GM21619 (cell line): ENCODE measurements around the gene RAB40C.

Experiments
- ATAC-seq: cut with Tn5 transposase; IDR thresholded peaks from one replicate; pipeline ENCODE4 v1.9.1; 2021; ENCODE audit not compliant: unreplicated experiment

RAB40C gene

DNA sequence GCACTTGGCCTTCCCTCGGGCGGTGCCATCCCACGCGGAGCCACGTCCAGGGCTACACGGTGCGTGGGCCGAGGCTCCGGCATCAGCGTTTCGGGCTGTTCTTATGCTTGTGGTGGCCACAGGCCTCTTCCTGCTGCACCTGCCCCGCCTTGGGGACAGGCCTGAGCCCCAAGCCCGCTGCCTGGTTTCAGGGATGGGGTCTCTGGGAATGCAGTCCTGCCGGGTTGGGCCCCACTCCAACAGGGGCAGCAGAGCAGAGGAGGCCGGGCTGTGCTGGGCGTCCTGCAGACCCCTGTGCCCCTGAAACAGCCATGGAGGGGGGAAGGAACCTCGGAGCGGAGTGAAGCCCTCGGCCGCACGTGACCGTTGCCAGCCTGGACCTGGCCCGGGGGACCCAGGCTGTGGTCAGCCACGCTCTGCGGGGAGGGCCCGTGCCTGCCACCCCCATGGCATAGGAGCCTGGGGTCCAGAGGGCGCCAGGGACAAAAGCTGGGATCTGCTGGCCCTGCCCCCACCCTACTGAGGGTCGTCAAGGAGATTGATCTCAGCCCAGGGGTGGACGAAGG lies 40.5 kb downstream of the RAB40C start:
- ATAC-seq: no peak

DNA sequence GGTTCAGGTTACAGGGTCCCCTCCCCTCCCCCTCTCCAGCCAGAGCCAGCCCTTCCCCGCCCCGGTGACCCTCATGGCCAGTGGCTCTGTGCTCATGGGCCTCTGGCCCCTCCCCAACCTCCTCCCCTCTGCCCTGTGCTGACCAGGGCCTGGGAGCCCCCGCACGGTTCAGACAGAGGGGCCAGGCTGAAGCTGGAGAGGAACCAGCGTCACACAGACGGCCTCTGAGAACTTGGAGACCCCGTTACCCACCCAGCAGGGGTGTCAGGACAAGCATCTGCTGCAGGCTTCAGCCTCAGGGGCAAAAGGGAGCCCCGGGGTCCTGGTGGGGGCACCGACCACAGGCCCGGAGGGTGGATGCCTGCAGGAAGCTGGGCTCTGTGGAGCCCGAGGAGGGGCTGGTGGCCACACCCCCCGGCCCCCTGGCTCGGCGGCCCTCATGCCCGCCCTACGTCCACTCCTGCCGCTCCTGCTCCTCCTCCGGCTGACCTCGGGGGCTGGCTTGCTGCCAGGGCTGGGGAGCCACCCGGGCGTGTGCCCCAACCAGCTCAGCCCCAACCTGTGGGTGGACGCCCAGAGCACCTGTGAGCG lies 41.0 kb downstream of the RAB40C start, which contains the start of gene WFIKKN1:
Gene WFIKKN1, plus strand, starts transcription at position 171 of the 591 bp plus-strand sequence. Its CDS starts 269 bp downstream, at position 440.
- ATAC-seq: no peak

DNA sequence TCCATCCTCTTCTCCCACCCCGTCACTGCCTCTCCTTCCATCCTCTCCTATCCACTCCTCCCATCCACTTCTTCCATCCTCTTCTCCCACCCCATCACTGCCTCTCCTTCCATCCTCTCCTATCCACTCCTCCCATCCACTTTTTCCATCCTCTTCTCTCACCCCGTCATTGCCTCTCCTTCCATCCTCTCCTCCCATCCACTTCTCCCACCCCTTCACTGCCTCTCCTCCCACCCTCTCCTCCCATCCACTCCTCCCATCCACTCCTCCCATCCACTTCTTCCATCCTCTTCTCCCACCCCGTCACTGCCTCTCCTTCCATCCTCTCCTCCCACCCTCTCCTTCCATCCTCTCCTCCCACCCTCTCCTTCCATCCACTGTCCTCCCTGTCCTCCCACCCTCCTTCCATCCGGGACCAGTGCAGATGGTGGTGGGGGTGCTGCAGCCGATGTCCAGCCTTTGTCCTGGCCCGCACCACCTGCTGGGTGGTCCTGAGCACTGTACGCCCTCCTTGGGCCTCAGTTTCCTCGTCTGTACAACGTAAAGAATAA lies 42.0 kb downstream of the RAB40C start:
- ATAC-seq: no peak

DNA sequence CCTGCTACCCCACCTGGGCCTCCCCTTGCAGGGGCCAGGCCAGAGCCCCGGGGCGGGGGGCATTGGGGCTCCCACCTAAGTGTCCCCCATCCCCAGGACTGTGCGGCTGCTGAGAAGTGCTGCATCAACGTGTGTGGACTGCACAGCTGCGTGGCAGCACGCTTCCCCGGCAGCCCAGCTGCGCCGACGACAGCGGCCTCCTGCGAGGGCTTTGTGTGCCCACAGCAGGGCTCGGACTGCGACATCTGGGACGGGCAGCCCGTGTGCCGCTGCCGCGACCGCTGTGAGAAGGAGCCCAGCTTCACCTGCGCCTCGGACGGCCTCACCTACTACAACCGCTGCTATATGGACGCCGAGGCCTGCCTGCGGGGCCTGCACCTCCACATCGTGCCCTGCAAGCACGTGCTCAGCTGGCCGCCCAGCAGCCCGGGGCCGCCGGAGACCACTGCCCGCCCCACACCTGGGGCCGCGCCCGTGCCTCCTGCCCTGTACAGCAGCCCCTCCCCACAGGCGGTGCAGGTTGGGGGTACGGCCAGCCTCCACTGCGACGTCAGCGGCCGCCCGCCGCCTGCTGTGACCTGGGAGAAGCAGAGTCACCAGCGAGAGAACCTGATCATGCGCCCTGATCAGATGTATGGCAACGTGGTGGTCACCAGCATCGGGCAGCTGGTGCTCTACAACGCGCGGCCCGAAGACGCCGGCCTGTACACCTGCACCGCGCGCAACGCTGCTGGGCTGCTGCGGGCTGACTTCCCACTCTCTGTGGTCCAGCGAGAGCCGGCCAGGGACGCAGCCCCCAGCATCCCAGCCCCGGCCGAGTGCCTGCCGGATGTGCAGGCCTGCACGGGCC lies 42.8 kb downstream of the RAB40C start:
- no peak for ATAC-seq

DNA sequence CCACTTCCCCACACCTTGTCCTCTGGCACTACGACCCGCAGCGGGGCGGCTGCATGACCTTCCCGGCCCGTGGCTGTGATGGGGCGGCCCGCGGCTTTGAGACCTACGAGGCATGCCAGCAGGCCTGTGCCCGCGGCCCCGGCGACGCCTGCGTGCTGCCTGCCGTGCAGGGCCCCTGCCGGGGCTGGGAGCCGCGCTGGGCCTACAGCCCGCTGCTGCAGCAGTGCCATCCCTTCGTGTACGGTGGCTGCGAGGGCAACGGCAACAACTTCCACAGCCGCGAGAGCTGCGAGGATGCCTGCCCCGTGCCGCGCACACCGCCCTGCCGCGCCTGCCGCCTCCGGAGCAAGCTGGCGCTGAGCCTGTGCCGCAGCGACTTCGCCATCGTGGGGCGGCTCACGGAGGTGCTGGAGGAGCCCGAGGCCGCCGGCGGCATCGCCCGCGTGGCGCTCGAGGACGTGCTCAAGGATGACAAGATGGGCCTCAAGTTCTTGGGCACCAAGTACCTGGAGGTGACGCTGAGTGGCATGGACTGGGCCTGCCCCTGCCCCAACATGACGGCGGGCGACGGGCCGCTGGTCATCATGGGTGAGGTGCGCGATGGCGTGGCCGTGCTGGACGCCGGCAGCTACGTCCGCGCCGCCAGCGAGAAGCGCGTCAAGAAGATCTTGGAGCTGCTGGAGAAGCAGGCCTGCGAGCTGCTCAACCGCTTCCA lies 43.6 kb downstream of the RAB40C start:
- ATAC-seq: no peak

DNA sequence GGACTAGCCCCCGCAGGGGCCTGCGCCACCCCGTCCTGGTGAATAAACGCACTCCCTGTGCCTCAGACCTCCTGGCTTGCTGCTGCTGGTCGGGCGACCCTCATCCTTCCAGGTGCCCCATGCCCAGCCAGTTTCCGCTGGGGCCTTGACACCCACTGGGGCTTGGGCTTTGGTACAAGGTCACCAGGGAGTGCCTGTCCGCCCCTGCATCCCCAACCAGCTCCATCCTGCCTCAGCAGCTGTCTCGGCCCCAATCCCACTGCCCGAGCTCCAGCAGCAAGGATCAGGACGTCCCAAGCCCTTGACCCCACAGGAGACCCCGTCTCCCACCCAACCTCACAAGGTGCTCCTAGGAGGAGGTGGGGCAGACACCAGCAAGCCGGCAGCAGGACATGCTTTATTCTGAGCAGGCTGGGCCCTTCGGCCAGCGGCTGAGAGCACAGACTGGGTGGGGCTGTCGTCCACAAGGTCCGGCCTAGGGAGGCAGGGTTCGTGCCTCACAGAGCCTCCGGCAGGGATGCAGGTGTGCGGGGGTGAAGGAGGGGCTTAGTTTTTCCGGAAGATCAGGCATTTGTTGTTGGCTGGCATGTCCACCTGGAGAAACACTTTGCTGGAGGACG lies 44.3 kb downstream of the RAB40C start:
- no peak for ATAC-seq

DNA sequence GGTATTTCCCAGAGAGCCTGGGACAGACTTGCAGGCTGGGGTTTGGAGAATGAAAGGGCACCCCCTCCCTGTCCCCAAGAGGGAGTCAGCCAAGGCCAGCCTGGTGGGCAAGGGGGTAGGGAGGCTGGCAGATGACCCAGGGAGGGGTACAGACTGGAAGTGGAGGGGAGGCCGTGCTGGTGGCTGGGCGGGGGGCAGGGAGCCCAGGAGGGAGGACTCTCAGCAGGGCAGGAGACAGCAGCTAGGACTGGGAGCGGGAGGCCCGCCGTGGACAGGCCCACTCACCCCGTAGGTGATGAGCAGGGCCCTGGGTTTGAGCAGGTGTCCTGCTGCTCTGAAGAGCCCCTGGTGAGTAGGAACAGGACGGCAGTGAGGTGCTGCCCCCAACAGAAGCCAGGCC lies 45.1 kb downstream of the RAB40C start:
- no peak for ATAC-seq

DNA sequence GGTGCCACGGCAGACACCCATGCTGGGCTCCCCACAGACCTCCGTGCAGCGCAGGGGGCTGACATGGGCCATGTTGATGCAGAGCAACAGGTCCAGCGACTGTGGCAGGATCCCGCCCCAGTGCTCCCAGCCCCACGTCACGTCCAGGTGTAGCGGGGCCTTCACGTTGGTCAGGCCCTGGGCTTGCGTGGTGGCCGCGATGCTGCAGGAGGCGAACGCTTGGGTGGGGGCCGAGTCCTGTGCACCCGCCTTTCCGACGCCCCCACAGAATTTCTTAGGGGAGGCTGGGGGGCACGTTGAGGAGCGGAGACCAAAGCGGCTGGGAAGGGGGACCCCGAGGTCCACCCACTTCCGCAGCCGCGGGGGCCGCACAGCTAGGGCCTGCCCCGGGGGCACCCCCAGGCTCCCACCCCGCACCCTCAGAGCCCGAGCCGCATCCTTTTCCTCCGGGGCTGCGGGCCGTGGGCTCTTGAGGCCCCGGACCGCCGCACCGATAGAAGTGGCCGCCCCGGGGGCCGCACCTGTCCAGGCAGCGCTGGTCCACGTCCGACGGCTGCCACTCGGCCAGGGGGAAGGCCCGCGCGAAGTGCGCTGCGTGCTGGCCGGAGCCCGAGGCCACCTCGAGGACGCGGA lies 45.8 kb downstream of the RAB40C start:
- peak; percentile 12 for ATAC-seq

DNA sequence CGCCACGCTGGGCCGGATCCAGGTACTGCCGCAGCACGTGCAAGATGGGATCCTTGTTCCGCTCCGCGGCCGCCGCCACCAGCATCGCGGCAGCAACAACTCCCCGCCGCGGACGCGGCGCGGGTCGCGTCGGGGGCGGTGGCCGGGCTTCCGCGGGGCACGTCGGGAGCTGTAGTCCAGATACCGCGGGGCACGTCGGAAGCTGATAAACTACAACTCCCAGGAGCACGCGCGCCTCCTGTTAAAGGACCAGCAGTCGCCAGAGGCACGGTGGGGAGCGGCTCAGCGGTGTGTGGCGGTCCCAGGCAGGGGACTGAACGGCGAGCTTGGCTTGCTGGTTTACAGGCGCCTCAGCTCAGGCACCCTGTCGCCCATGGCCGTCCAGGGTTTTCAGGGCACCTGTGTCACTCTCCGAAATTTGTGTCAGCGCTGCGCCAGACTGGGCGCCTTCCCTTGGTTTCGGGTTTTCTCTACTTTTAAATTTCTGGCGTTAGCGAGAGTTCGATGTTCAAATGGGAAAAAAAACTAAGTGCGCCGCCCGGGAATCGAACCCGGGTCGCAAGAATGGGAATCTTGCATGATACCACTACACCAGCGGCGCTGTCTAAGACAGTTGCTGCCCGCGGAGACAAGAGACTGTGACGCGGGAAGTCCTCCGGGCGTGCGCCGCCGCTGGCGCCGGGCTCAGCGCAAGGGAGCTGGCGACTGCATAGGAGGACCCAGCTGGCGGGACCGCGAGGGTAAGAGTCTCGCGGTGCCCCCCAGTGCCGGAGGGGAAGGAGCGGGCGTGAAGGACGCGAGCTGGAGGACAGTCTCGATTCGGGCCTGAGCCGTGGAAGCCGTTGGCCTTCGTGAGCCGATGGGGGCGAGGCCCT lies 46.6 kb downstream of the RAB40C start, which contains the start of gene METTL26:
Gene METTL26, minus strand, starts transcription at position 100 of the 875 bp plus-strand sequence. Its CDS starts 15 bp downstream, at position 85.
- ATAC-seq: peak; percentile 69

DNA sequence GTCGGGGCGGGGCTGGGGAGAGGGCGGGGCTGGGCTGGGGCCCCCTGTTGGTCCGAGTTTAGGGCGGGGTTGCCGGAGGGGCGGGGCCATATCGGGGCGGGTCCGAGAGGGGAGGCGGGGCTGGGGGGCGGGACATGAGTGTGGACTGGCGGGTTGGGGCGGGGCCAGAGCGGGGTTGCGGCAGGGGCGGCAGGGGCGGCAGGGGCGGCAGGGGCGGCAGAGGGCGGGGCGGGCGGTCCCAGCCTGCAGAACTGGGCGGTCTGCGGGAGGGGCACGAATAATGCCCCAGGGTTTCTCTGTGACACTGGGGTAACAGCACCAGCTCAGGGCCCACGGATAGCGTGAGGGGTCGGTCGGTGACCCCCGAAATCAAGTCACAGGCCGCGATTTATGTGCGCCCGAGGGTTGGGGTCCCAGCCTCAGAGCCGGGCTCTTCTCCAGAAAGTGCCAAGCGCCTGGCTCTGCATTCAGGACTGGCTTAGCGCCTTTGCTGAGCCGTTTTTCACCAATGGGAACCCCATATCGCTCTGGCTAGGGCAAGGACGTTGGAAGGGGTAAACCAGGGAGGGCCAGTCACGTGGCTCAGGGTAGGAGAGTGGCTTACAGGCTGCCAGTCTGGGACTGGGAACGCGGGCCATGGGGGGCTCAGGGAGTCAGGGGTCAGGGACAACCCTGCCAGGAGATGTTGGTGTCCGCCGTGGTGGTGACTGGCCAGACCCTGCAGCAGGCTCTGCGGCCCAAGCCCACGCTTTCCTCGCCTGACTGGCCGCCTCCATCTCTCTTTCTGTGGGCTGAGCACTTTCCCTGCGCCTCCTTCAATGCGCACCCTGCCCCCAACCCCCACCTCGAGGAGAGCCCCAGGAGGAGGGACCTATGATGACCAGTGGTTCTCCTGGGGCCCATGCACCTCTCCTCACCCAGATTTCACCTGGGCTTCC lies 47.5 kb downstream of the RAB40C start:
- ATAC-seq: no peak

DNA sequence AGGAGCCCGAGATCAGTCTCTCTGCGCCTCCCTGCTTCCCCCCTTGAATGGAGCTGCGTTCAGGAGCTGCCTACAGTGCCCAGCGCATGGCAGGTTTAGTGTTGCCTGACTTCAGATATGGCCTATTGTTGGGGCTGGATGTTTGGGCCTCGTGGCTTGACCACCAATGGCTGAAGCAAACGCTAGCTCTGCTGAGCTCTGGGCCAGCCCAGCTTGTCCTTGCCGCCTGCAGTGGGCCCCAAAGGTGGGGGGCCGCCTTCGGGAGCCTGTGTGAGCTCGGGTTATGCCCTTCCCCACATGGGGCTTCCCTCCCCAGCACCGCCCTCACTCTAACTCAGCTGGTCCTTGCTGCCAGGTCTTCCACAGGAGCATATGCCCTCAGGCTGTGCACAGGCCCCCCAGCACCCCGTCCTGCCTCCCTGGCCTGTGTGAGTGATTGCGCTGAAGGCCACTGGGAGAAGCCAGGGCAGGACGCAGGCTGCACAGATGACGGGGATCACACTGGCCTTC lies 48.2 kb downstream of the RAB40C start:
- no peak for ATAC-seq

DNA sequence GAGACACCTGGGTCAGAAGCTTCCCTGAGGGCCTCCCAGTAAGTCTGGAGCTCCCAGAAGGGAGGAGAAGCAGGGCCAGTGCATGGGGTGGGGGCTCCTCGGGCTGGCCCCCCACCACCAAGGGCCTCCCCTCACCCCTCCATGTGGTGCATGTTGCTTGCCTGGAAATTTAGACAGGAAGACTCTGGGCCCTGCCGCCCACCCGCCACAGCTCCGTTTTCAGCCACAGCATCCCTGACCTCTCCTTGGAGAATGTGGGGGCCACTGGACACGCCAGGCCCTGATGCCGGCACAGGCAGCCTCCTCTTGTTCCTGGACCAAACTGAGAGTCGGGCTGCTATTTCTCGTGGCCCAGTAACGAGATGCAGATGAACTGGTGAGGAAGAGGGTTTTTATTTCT lies 49.0 kb downstream of the RAB40C start:
- ATAC-seq: no peak

DNA sequence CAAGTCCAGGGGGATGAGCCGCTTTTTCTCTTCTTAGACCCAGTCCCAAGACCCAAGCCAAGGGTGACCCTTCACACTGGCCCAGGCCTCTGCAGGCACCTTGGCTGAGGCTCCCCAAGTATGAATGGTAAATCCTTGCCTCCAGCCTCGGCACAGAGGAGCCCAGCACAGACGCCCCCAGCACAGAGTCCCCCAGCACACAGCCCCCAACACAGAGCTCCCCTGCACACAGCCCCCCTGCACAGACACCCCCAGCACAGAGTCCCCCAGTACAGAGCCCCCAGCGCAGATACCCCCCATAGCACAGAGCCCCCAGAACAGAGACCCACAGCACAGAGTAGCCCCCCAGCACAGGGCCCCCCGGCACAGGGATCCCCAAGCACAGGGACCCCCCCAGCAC lies 50.7 kb downstream of the RAB40C start:
- no peak for ATAC-seq

DNA sequence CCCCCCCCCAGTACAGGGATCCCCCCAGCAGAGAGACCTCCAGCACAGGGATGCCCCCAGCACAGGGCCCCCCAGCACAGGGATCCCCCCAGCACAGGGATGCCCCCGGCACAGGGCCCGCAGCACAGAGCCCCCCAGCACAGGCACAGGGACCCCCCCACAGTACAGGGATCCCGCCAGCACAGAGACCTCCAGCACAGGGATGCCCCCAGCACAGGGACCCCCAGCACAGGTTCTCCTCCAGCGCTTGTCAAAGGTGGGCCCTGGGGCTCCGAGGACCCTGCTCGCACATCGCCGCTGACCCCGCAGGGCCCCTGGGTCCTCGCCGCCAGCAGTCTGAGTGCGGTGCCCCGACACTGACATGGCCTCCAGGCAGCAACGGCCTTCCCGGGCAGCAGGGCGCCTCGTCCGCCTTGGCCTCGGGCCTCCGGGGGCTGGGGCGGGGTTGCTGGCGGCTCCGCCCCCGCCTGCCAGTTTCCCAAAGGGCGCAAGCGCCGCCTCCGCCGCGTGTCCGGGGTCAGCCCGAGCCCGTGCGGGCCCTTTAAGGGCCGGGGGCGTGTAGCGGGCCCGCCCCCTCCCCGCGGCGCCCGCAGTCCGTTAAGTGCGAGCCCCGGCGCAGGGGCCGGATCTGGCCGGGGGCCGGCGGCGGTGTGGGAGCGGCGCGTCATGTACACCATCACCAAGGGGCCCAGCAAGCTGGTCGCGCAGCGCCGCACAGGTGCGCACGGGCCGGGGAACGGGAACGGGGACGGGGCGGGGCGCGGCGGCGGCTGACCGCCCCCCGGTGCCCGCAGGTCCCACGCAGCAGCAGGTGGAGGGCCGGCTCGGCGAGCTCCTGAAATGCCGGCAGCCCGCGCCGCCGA lies 51.7 kb downstream of the RAB40C start, which contains the start of gene MCRIP2:
Gene MCRIP2, plus strand, starts transcription at position 503 of the 863 bp plus-strand sequence. Its CDS starts 164 bp downstream, at position 667.
- ATAC-seq: peak; percentile 50

DNA sequence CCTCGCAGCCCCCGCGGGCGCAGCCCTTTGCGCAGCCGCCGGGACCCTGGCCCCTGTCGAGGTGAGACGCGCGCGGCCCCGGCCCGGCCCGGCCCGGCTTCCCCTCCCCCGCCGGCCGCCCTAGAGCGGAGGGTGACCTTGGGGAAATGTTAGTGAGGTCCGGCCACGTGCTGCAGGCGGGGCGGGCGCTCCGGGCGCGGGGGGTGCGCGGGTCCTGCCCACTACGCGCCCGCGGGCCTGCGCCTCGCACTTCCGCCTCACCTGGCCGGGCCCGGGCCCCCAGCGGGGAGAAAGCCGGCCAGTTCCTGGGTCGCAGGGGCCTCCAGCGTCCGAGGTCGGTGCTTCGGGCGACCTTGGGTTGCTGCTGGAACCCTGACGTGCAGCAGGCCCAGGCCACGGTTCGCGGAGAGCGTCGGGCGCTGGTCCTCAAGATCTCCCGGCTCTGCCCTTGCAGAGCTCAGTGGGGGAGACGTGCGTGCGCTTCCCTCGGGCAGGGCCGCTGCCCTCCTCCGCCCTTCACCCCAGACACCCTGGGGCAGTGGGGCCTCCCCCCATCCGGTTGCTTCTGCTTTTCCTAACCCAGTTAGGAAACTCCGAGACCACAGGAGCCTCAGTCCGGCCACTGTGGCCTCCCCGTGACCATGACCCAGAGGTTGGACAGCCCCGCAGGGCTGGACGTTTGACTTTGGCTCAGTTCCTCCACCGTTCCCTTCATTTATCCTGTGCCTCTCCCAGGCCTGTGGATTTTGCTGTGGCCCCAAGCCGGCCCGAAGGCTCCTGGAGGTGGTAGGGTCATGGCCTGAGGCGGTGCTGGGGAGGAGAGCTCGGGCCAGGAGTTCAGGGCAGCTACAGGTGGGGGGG lies 52.6 kb downstream of the RAB40C start:
- peak; percentile 34 for ATAC-seq

DNA sequence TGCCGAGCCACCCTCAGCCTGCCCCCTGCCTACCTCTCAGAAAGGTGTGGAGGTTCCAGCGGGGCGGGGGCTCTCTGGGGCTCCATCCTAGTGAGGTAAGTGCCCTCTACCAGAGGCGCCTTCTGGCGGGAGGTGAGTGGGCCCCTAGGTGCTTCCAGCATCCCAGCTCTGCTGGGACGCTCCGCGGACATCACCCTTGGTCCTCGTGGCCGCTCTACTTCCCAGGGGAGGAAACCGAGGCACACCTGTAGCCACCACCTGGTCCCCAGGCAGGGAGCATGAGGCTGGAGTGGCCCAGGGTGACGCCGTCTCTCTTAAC lies 53.1 kb downstream of the RAB40C start:
- ATAC-seq: no peak
